ENCODE measurements around the gene BRIX1.
"Not testable (repeated sequence)": the region's sequence is repeated elsewhere in the genome, so short reads cannot be mapped to it uniquely, and the experiment has no call there.

Gene BRIX1

DNA sequence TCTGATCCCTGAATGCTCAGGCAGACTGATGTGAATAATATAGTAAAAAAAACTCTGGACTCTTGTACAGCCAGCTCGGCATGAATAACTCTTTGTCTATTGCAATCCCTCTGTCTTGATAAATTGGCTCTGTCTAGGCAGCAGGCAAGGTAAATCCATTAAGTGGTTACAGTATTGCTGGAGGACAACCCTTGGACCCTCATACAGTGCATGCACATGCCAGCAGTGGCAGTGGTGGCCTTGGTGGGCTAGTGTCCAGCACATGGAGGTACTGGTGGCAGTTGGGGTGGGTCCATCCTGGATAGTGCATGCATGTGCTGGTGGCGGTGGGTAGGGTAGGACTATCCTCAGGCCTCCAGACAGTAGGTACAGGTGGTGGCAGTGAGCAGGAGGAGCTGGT, 52.7 kb downstream of the BRIX1 start:
- DNase-seq (ENCODE audit: low read depth): no peak

- no peak for DNase-seq (ENCODE audit: low read depth)
Observed at GRCh38 chr5:34970552-34970951, 55.0 kb downstream of the BRIX1 start.

DNA sequence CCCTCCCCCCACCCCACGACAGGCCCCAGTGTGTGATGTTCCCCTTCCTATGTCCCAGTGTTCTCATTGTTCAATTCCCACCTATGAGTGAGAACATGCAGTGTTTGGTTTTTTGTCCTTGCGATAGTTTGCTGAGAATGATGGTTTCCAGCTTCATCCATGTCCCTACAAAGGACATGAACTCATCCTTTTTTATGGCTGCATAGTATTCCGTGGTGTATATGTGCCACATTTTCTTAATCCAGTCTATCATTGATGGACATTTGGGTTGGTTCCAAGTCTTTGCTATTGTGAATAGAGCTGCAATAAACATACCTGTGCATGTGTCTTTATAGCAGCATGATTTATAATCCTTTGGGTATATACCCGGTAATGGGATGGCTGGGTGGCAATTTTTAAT, 56.1 kb downstream of the BRIX1 start:
- DNase-seq (ENCODE audit: low read depth): not testable (repeated sequence)
